Measurements from ENCODE around the gene RNF182.
A peak's percentile ranks its signal among the peaks of the same experiment; 100 is the strongest.

The RNF182 gene

GRCh38 chr6:14000901-14001300, 76.1 kb downstream of the RNF182 start:
- TF ChIP-seq CTCF (IDR thresholded peaks at IDR 0.05; ENCODE audit: low read length, missing control alignments), result no peak
- H3K4me3 ChIP-seq (replicated peaks; ENCODE audit: low read depth, low read length), result no peak overlapping the region
- peak; percentile 8 for DNase-seq (ENCODE audit: low read depth)

GRCh38 chr6:14001329-14002012, 76.7 kb downstream of the RNF182 start:
- H3K4me3 ChIP-seq (replicated peaks; ENCODE audit: low read depth, low read length), result no peak overlapping the region
- no peak for TF ChIP-seq CTCF (IDR thresholded peaks at IDR 0.05; ENCODE audit: low read length, missing control alignments)
- DNase-seq (ENCODE audit: low read depth), result peak; percentile 87

GRCh38 chr6:14002176-14002947, 77.6 kb downstream of the RNF182 start:
- DNase-seq (ENCODE audit: low read depth), result no peak
- H3K4me3 ChIP-seq (replicated peaks; ENCODE audit: low read depth, low read length), result no peak overlapping the region
- no peak for TF ChIP-seq CTCF (IDR thresholded peaks at IDR 0.05; ENCODE audit: low read length, missing control alignments)

- no peak for TF ChIP-seq CTCF (IDR thresholded peaks at IDR 0.05; ENCODE audit: low read length, missing control alignments)
- DNase-seq (ENCODE audit: low read depth), result no peak
- no peak overlapping the region for H3K4me3 ChIP-seq (replicated peaks; ENCODE audit: low read depth, low read length)
Measured at GRCh38 chr6:14004258-14004657, 79.5 kb downstream of the RNF182 start.

- no peak for DNase-seq (ENCODE audit: low read depth)
- TF ChIP-seq CTCF (IDR thresholded peaks at IDR 0.05; ENCODE audit: low read length, missing control alignments), result no peak
- no peak overlapping the region for H3K4me3 ChIP-seq (replicated peaks; ENCODE audit: low read depth, low read length)
Measured at GRCh38 chr6:14008809-14009208, 84.1 kb downstream of the RNF182 start.

- no peak for DNase-seq (ENCODE audit: low read depth)
- H3K4me3 ChIP-seq (replicated peaks; ENCODE audit: low read depth, low read length), result no peak overlapping the region
- TF ChIP-seq CTCF (IDR thresholded peaks at IDR 0.05; ENCODE audit: low read length, missing control alignments), result no peak
Measured at GRCh38 chr6:14009431-14009830, 84.7 kb downstream of the RNF182 start.
